Loucy (cell line): ENCODE data around the gene MYO1A.

Experiments used
- EZH2phosphoT487 ChIP-seq: fragments of 200-600 bp; IDR thresholded peaks from 2 replicates; pipeline ENCODE4 v1.6.1; 2018; ENCODE audit warnings: antibody characterized with exemption, mild to moderate bottlenecking, moderate library complexity, borderline replicate concordance
- TF ChIP-seq, protein P1 (sequence below): fragments of 200-600 bp; sonication (generic); conservative IDR thresholded peaks from 2 replicates; pipeline ENCODE4 v1.5.1; 2014; ENCODE audit warnings: mild to moderate bottlenecking, antibody characterized with exemption, low read length

DNA sequence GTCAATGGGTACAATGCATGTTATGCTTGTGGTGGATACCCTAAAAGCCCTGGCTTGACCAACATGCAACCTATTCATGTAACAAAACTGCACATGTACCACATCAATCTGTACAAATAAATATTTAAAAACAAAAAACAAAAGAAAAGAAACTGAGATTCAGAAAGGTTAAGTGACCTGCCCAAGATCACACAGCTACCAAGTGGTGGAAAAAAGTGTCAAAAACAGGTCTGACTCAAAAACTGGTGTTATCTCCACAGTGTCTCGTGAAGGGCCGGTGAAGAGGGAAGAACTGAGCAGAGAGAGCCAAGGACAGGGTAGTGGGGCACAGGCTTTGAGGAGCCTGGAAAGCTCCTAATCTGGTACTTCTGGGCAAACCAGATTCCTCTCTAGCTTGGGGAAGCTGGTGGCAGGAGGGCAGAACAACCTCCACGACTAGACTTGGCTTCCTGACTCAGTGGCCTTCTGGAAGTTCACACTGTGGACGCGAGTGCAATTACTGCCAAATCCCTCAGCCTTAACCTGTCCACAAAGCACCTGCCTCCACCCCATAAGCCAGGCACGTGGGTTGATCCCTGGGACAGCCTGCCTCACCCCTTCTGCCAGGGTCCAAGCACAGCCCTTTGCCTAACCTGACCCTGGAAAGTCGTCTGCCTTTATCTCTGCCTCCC, 59.1 kb downstream of the MYO1A start:
- TF ChIP-seq, protein P1, sequence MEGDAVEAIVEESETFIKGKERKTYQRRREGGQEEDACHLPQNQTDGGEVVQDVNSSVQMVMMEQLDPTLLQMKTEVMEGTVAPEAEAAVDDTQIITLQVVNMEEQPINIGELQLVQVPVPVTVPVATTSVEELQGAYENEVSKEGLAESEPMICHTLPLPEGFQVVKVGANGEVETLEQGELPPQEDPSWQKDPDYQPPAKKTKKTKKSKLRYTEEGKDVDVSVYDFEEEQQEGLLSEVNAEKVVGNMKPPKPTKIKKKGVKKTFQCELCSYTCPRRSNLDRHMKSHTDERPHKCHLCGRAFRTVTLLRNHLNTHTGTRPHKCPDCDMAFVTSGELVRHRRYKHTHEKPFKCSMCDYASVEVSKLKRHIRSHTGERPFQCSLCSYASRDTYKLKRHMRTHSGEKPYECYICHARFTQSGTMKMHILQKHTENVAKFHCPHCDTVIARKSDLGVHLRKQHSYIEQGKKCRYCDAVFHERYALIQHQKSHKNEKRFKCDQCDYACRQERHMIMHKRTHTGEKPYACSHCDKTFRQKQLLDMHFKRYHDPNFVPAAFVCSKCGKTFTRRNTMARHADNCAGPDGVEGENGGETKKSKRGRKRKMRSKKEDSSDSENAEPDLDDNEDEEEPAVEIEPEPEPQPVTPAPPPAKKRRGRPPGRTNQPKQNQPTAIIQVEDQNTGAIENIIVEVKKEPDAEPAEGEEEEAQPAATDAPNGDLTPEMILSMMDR = no peak
- TF ChIP-seq EZH2phosphoT487 = no peak
